ENCODE measurements around the gene CLCN4.

Gene CLCN4

GRCh38 chrX:10120828-10121227 lies 35.9 kb upstream of the CLCN4 start:
- no peak for DNase-seq (ENCODE audit: low spot score)
- TF ChIP-seq CTCF (IDR thresholded peaks at IDR 0.05; ENCODE audit: extremely low read depth, missing control alignments) = no peak

- no peak for TF ChIP-seq CTCF (IDR thresholded peaks at IDR 0.05; ENCODE audit: extremely low read depth, missing control alignments)
- DNase-seq (ENCODE audit: low spot score) = peak; percentile 68
Observed at GRCh38 chrX:10121787-10122186, 35.0 kb upstream of the CLCN4 start.

- no peak for TF ChIP-seq CTCF (IDR thresholded peaks at IDR 0.05; ENCODE audit: extremely low read depth, missing control alignments)
- DNase-seq (ENCODE audit: low spot score) = no peak
Observed at GRCh38 chrX:10124506-10125247, 32.1 kb upstream of the CLCN4 start.

- TF ChIP-seq CTCF (IDR thresholded peaks at IDR 0.05; ENCODE audit: extremely low read depth, missing control alignments) = no peak
- no peak for DNase-seq (ENCODE audit: low spot score)
Observed at GRCh38 chrX:10125248-10125615, 31.5 kb upstream of the CLCN4 start.

- TF ChIP-seq CTCF (IDR thresholded peaks at IDR 0.05; ENCODE audit: extremely low read depth, missing control alignments) = no peak
- DNase-seq (ENCODE audit: low spot score) = no peak
Observed at GRCh38 chrX:10126044-10126443, 30.7 kb upstream of the CLCN4 start.

GRCh38 chrX:10126834-10127233 lies 29.9 kb upstream of the CLCN4 start:
- DNase-seq (ENCODE audit: low spot score) = no peak
- no peak for TF ChIP-seq CTCF (IDR thresholded peaks at IDR 0.05; ENCODE audit: extremely low read depth, missing control alignments)

GRCh38 chrX:10128386-10128785 lies 28.4 kb upstream of the CLCN4 start:
- no peak for DNase-seq (ENCODE audit: low spot score)
- no peak for TF ChIP-seq CTCF (IDR thresholded peaks at IDR 0.05; ENCODE audit: extremely low read depth, missing control alignments)
